ENCODE results near the gene ADAM10.

The ADAM10 gene

GRCh38 chr15:58710701-58711100 is 38.8 kb downstream of the ADAM10 start:
- no peak for DNase-seq (ENCODE audit: extremely low read depth, low read depth)
- TF ChIP-seq, protein P1, sequence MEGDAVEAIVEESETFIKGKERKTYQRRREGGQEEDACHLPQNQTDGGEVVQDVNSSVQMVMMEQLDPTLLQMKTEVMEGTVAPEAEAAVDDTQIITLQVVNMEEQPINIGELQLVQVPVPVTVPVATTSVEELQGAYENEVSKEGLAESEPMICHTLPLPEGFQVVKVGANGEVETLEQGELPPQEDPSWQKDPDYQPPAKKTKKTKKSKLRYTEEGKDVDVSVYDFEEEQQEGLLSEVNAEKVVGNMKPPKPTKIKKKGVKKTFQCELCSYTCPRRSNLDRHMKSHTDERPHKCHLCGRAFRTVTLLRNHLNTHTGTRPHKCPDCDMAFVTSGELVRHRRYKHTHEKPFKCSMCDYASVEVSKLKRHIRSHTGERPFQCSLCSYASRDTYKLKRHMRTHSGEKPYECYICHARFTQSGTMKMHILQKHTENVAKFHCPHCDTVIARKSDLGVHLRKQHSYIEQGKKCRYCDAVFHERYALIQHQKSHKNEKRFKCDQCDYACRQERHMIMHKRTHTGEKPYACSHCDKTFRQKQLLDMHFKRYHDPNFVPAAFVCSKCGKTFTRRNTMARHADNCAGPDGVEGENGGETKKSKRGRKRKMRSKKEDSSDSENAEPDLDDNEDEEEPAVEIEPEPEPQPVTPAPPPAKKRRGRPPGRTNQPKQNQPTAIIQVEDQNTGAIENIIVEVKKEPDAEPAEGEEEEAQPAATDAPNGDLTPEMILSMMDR (IDR thresholded peaks at IDR 0.05; ENCODE audit: low read depth, low read length), result no peak

GRCh38 chr15:58707397-58707796 is 42.1 kb downstream of the ADAM10 start:
- TF ChIP-seq, protein P1 (IDR thresholded peaks at IDR 0.05; ENCODE audit: low read depth, low read length), result no peak
- DNase-seq (ENCODE audit: extremely low read depth, low read depth), result no peak

DNA sequence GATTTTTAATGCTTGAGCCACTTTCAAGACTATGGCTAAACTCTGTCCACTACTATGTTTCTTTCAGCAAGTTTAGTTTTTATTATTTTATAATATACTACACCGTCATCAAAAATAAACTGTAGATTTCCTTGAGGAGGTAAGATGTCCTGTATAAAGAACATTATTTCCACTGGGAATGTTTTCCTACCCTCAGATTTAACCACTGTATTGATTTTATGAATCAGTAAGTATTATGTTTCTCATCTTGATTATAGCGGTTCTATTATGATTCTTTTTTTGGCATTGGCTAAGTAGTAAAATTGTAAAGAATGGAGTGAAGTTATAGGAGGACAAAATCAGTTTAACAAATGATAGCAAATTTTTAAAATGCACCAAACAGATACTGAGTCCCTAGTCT is 44.4 kb downstream of the ADAM10 start:
- DNase-seq (ENCODE audit: extremely low read depth, low read depth), result no peak
- TF ChIP-seq, protein P1 (IDR thresholded peaks at IDR 0.05; ENCODE audit: low read depth, low read length), result no peak

DNA sequence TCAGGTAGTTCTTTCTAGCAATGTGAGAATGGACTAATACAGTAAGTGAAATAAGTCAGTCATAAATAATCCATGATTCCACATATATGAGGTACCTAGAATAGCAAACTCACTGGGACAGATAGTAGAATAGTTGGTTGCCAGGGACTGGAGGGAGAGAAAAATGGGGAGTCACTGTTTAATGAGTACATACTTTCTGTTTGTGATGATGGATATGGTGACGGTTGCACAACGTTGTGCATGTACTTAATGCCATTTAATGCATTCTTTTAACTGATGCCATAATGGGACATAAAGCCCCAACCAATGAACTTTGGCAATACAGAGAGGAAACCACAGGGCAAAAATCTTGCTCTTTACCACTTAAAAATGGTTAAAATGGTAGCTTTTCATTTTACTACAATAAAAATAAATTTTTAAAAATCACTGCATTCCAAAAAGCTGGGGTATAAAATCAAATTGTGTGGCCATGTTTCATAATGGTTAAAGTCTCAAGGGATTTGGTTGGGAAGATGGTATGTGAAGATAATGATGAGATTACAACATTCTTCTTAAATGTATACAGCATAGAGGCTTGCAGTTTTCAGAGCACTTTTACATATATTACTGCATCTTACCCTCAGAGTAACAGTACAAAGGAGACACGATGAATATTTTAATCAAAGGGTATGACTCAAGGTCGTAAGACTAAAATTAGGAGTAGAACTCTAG is 45.2 kb downstream of the ADAM10 start:
- TF ChIP-seq, protein P1 (IDR thresholded peaks at IDR 0.05; ENCODE audit: low read depth, low read length), result no peak
- no peak for DNase-seq (ENCODE audit: extremely low read depth, low read depth)

DNA sequence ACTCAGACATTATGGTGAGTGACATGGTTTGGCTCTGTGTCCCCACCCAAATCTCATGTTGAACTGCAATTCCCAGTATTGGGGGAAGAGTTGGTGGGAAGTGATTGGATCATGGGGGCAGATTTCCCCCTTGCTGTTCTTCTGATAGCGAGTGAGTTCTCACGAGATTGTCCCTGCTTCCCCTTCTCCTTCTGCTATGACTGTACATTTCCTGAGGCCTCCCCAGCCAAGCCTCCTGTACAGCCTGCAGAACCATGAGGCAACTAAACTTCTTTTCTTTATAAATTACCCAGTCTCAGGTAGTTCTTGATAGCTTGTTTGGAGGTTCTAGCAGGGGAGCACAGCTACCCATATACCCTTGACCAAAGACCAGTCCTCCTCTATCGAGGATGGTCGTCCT is 45.9 kb downstream of the ADAM10 start:
- TF ChIP-seq, protein P1 (IDR thresholded peaks at IDR 0.05; ENCODE audit: low read depth, low read length), result no peak
- DNase-seq (ENCODE audit: extremely low read depth, low read depth), result no peak

GRCh38 chr15:58702233-58702632 is 47.3 kb downstream of the ADAM10 start:
- DNase-seq (ENCODE audit: extremely low read depth, low read depth), result no peak
- TF ChIP-seq, protein P1 (IDR thresholded peaks at IDR 0.05; ENCODE audit: low read depth, low read length), result no peak

DNA sequence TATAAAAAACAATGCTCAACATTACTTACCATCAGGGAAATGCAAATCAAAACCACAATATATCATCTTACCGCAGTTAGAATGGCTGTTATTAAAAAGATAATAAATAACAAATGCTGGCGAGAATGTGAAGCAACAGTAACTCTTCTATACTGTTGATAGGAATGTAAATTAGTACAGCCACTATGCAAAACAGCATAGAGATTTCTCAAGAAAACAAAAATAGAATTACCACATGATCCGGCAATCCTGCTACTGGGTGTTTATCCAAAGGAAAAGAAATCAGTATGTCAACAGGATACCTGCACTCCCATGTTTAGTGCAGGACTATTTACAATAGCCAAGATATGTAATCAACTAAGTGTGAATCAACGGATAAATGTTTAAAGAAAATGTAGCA is 48.1 kb downstream of the ADAM10 start:
- TF ChIP-seq, protein P1 (IDR thresholded peaks at IDR 0.05; ENCODE audit: low read depth, low read length), result no peak
- no peak for DNase-seq (ENCODE audit: extremely low read depth, low read depth)
